ENCODE data around the gene PAM. TPM values are rescaled to one million over a fixed set of nuclear protein-coding genes. Genes with fewer than 3 reads are reported as not detected.

PAM gene
- polyA plus RNA-seq, 1 donor (not counting 4 experiments of a cell fraction or from before 2014, with no cell fraction given) = 149 TPM

DNA sequence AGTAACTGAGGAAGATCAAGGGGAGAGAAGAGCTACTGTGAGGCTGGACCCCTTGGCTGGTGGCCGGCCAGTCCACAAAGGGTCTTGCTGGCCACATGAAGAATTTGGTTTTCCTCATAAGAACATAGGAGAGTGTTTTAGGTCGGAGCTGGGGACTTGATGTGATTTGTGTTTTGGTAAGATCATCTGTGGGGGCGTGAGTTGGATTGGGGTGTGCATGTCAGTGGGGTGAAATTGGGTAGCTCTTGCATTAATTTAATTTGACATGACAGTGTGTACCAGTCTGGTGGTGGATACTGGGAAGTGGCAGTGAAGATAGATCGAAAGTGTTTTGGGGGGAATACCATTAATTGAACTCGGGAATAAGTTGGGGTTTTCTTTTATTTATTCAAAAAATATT, 8.6 kb downstream of the PAM start:
- Histone ChIP-seq H2AFZ (ENCODE audit: control insufficient read depth, low read length) (no peak overlapping the region), H3K4me3 (ENCODE audit: control insufficient read depth in 2 of 3, extremely low read depth in 1 of 3, insufficient read depth in 2 of 3, low read depth in 1 of 3, low read length in 3 of 3) (no peak overlapping the region), H3K4me2 (ENCODE audit: control insufficient read depth, extremely low read depth, insufficient read depth, low read depth, low read length) (no peak overlapping the region), H3K9me3 (ENCODE audit: control insufficient read depth, low read depth, low read length) (no peaks in the 10 kb centered on the region), H3K79me2 (ENCODE audit: control insufficient read depth, insufficient read depth, low read length) (peaks cover 70% of the 10 kb centered on the region), H4K20me1 (ENCODE audit: control insufficient read depth, extremely low read depth, insufficient read depth, low read length) (peaks cover 2% of the 10 kb centered on the region), H3K9ac (ENCODE audit: control insufficient read depth, extremely low read depth, insufficient read depth, low read length) (no peak overlapping the region), H3K4me1 (ENCODE audit: control insufficient read depth, extremely low read depth, insufficient read depth, low read length) (peaks cover 25% of the 10 kb centered on the region), H3K27ac (ENCODE audit: control insufficient read depth, insufficient read depth, low read length) (no peak overlapping the region), H3K27me3 (ENCODE audit: control insufficient read depth, extremely low read depth, insufficient read depth, low read length) (no peaks in the 10 kb centered on the region), H3K36me3 (ENCODE audit: control insufficient read depth in 2 of 2, extremely low read depth in 1 of 2, insufficient read depth in 2 of 2, low read length in 2 of 2) (no peaks in the 10 kb centered on the region), H3K9me1 (ENCODE audit: control insufficient read depth, extremely low read depth, insufficient read depth, low read length) (peaks cover 7% of the 10 kb centered on the region)
- FAIRE-seq (no peak), DNase-seq (ENCODE audit: low read depth, low spot score) (no peak)
- dilution Hi-C loops (cut with MboI; ENCODE audit: extremely low pct_ligation_motif_present, low sequenced_read_pairs) = no loop called here
- TF ChIP-seq EZH2 (IDR thresholded peaks at IDR 0.05; ENCODE audit: low read length) (no peak), CTCF (optimal IDR thresholded peaks at IDR 0.05 in 1 of 3, IDR thresholded peaks at IDR 0.05 in 1 of 3, conservative IDR thresholded peaks at IDR 0.05 in 1 of 3; ENCODE audit: extremely low read depth in 1 of 3, insufficient read depth in 2 of 3, low read length in 3 of 3) (no peak)

DNA sequence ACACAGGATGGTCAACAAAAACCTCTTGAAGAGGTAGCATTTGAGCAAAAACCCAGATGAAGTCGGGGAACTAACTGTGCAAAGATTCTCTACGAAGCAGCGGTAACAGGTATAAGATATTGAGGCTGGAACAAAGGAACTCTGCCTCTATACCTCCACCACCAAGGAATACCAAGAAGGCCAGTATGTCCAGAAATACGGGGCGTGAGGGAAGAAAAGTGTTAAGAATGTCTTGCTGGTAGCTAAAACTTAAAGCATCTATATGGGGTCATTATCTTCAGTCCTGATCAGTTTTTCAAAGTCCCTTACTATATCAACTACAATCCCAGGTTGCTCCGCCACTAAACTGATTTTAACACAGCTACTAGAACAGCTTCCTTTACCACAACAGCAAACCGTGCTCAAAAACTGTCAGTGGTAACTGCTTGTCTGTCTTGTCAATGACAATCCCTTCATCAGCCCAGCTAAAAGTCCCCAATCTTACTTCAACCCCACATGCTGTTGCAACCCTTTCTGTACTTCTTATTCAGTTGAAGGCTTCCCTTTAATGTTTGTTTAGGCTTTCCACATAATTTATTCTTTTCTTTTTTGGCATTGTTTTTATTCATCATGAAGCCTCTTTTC, 9.4 kb downstream of the PAM start:
- TF ChIP-seq CTCF (optimal IDR thresholded peaks at IDR 0.05 in 1 of 3, IDR thresholded peaks at IDR 0.05 in 1 of 3, conservative IDR thresholded peaks at IDR 0.05 in 1 of 3; ENCODE audit: extremely low read depth in 1 of 3, insufficient read depth in 2 of 3, low read length in 3 of 3) (no peak), EZH2 (IDR thresholded peaks at IDR 0.05; ENCODE audit: low read length) (no peak)
- dilution Hi-C loops (cut with MboI; ENCODE audit: extremely low pct_ligation_motif_present, low sequenced_read_pairs) = no loop called here
- H3K36me3 ChIP-seq (ENCODE audit: control insufficient read depth in 2 of 2, extremely low read depth in 1 of 2, insufficient read depth in 2 of 2, low read length in 2 of 2) = no peaks in the 10 kb centered on the region
- no peaks in the 10 kb centered on the region for H3K27me3 ChIP-seq (ENCODE audit: control insufficient read depth, extremely low read depth, insufficient read depth, low read length)
- no peak overlapping the region for H3K4me3 ChIP-seq (ENCODE audit: control insufficient read depth in 2 of 3, extremely low read depth in 1 of 3, insufficient read depth in 2 of 3, low read depth in 1 of 3, low read length in 3 of 3)
- no peak overlapping the region for H3K4me2 ChIP-seq (ENCODE audit: control insufficient read depth, extremely low read depth, insufficient read depth, low read depth, low read length)
- H2AFZ ChIP-seq (ENCODE audit: control insufficient read depth, low read length) = no peak overlapping the region
- H3K9me3 ChIP-seq (ENCODE audit: control insufficient read depth, low read depth, low read length) = no peaks in the 10 kb centered on the region
- no peak overlapping the region for H3K27ac ChIP-seq (ENCODE audit: control insufficient read depth, insufficient read depth, low read length)
- peaks cover 5% of the 10 kb centered on the region for H3K9me1 ChIP-seq (ENCODE audit: control insufficient read depth, extremely low read depth, insufficient read depth, low read length)
- H3K79me2 ChIP-seq (ENCODE audit: control insufficient read depth, insufficient read depth, low read length) = peaks cover 67% of the 10 kb centered on the region
- no peak overlapping the region for H3K9ac ChIP-seq (ENCODE audit: control insufficient read depth, extremely low read depth, insufficient read depth, low read length)
- H3K4me1 ChIP-seq (ENCODE audit: control insufficient read depth, extremely low read depth, insufficient read depth, low read length) = peaks cover 26% of the 10 kb centered on the region
- peaks cover 2% of the 10 kb centered on the region for H4K20me1 ChIP-seq (ENCODE audit: control insufficient read depth, extremely low read depth, insufficient read depth, low read length)
- FAIRE-seq (no peak), DNase-seq (ENCODE audit: low read depth, low spot score) (no peak)
